Fibroblast of lung (primary cell): ENCODE data around the gene MYZAP.

Source experiments
- EZH2 ChIP-seq: IDR thresholded peaks from 2 replicates; pipeline ENCODE4 v1.5.1; 2012; ENCODE audit warnings: low read length, control low read depth, mild to moderate bottlenecking; ENCODE audit errors: missing control alignments
- TF ChIP-seq, protein P1 (sequence below), 2 donors: IDR thresholded peaks in 1 of 2; conservative IDR thresholded peaks in 1 of 2; 1 replicate in 1 of 2; 2 replicates in 1 of 2; pipeline ENCODE4 v1.5.1; 2011 to 2012; ENCODE audit warnings: low read length in 2 of 2, control low read depth in 1 of 2, inconsistent platforms in 1 of 2, low read depth in 1 of 2, mild to moderate bottlenecking in 1 of 2

DNA sequence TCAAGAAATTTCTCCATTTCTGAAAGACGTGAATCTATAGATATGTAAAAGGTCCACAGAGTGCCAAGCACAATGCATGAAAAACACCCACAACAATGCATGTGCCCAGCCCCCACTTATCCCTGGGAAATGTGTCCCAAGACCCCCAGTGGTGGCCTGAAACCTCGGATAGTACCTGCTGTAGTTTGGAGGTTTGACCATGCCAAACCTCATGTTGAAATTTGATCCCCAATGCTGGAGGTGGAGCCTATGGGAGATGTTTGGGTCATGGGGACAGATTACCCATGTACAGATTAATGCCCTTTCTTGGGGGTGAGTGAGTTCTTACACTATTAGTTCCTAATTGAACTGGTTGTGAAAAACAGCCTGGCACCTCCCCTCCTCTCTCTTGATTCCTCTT lies 21.4 kb upstream of the MYZAP start:
- TF ChIP-seq, protein P1, sequence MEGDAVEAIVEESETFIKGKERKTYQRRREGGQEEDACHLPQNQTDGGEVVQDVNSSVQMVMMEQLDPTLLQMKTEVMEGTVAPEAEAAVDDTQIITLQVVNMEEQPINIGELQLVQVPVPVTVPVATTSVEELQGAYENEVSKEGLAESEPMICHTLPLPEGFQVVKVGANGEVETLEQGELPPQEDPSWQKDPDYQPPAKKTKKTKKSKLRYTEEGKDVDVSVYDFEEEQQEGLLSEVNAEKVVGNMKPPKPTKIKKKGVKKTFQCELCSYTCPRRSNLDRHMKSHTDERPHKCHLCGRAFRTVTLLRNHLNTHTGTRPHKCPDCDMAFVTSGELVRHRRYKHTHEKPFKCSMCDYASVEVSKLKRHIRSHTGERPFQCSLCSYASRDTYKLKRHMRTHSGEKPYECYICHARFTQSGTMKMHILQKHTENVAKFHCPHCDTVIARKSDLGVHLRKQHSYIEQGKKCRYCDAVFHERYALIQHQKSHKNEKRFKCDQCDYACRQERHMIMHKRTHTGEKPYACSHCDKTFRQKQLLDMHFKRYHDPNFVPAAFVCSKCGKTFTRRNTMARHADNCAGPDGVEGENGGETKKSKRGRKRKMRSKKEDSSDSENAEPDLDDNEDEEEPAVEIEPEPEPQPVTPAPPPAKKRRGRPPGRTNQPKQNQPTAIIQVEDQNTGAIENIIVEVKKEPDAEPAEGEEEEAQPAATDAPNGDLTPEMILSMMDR (conservative IDR thresholded peaks at IDR 0.05 in 1 of 2, IDR thresholded peaks at IDR 0.05 in 1 of 2; ENCODE audit: low read depth in 1 of 2, low read length in 2 of 2) = no peak
- no peak for TF ChIP-seq EZH2
